Esophagus squamous epithelium (tissue), 4 donors: ENCODE data around the gene RPS6KB2.

Experiments used
- POLR2A ChIP-seq, 4 donors: fragments of 450-650 bp; IDR thresholded peaks; one replicate each; pipeline ENCODE4 v1.6.1; 2017; ENCODE audit warnings: antibody characterized with exemption in 4 of 4, mild to moderate bottlenecking in 4 of 4, moderate library complexity in 3 of 4
- TF ChIP-seq, protein P1 (sequence below), 6 experiments: fragments of 450-650 bp in 4 of 6; fragments of 200-600 bp in 2 of 6; sonication (generic) in 2 of 6; IDR thresholded peaks; one replicate each; pipeline ENCODE4 v1.5.1; 2016 to 2019; ENCODE audit warnings: antibody characterized with exemption in 6 of 6, mild to moderate bottlenecking in 4 of 6, moderate library complexity in 4 of 6

DNA sequence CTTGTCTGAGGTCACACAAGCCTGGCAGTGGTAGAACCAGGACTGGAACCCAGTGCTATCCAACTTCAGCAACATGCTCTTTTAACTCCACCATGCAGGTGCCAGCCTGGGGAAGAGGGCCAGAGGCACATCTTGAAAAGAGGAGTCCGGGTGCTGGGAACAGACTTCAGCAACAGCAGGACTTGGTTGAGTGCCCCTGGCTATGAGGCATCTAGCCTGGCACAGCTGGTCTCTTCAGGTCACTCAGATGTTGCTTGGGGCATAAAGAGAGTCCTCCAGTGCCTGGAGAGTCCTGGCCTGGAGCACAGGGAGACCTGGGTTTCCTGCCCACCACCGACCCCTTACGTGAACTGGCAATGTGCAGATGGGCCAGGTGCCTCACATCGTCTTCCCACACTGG lies 49.8 kb upstream of the RPS6KB2 start:
- TF ChIP-seq, protein P1, sequence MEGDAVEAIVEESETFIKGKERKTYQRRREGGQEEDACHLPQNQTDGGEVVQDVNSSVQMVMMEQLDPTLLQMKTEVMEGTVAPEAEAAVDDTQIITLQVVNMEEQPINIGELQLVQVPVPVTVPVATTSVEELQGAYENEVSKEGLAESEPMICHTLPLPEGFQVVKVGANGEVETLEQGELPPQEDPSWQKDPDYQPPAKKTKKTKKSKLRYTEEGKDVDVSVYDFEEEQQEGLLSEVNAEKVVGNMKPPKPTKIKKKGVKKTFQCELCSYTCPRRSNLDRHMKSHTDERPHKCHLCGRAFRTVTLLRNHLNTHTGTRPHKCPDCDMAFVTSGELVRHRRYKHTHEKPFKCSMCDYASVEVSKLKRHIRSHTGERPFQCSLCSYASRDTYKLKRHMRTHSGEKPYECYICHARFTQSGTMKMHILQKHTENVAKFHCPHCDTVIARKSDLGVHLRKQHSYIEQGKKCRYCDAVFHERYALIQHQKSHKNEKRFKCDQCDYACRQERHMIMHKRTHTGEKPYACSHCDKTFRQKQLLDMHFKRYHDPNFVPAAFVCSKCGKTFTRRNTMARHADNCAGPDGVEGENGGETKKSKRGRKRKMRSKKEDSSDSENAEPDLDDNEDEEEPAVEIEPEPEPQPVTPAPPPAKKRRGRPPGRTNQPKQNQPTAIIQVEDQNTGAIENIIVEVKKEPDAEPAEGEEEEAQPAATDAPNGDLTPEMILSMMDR (IDR thresholded peaks at IDR 0.05) = no peak
- no peak for TF ChIP-seq POLR2A (IDR thresholded peaks at IDR 0.05)
